ENCODE data around the gene LYSET.
A peak's percentile ranks its signal among the peaks of the same experiment; 100 is the strongest.
"Not testable (repeated sequence)": the region's sequence is repeated elsewhere in the genome, so short reads cannot be mapped to it uniquely, and the experiment has no call there.

LYSET gene

GRCh38 chr14:93184391-93185348 is at the start of gene LYSET, which contains the start of gene MOAP1:
Gene LYSET, plus strand, starts transcription at chr14:93185317. Its CDS starts 89 bp downstream, at chr14:93185406.
Gene MOAP1, minus strand, starts transcription at chr14:93184897. Its CDS starts 655 bp downstream, at chr14:93184242.
- DNase-seq = peak; percentile 92

DNA sequence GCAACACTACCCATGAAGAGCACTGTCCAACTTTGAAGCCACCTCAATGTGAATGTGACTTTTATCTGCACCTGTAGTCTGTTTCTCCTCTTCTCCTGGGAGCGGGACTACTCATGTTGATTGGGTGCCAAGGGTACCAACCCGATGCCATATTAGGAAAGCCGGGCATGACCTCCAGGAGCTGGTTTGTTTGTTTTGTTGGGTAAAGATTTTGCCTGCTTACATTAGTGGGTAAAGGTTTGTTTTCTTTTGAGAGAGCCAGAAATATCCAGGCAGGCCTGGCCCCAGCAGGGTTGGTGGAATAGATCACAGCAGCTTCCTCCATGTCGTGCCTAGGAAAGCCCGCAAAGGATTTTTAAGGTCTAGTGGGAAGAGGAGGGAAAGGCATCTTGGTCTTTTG is 49.7 kb upstream of the LYSET start:
- no peak for DNase-seq

DNA sequence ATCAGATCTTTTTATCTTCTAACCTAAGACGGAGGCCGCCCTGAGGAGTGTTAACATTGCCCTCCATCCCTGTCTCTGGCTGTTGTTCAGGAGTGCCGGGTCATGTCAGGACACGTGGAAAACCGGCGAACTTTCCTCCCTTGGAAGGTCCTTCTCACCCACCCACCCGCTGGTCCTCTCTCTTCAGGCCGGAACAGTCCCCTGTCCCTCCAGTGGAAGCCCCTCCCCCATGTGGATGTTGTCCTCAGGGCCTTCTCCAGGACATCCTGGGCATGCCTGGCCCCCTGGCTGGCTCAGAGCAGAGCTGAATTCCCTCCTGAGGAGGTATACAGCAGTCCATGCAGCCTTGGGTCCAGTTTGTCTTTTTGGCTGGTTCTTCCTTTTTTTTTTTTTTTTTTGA is 49.1 kb upstream of the LYSET start:
- DNase-seq = no peak

DNA sequence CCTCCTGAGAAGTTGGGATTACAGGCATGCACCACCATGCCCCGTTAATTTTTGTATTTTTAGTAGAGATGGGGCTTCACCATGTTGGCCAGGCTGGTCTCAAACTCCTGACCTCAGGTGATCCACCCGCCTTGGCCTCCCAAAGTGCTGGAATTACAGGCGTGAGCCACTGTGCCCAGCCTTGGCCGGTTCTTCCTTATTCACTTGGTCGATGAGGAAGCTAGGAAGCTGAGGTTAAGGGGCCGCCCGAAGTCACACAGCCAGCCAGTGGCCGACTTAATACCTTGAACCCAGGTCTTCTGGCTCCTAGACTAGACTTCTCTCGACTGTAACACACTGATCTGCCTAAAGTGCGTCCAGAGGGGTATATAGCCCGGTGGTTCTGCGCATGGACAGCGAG is 48.6 kb upstream of the LYSET start:
- not testable (repeated sequence) for DNase-seq

- DNase-seq = no peak
These were observed 47.3 kb upstream of the LYSET start for GRCh38 chr14:93137864-93138263.

DNA sequence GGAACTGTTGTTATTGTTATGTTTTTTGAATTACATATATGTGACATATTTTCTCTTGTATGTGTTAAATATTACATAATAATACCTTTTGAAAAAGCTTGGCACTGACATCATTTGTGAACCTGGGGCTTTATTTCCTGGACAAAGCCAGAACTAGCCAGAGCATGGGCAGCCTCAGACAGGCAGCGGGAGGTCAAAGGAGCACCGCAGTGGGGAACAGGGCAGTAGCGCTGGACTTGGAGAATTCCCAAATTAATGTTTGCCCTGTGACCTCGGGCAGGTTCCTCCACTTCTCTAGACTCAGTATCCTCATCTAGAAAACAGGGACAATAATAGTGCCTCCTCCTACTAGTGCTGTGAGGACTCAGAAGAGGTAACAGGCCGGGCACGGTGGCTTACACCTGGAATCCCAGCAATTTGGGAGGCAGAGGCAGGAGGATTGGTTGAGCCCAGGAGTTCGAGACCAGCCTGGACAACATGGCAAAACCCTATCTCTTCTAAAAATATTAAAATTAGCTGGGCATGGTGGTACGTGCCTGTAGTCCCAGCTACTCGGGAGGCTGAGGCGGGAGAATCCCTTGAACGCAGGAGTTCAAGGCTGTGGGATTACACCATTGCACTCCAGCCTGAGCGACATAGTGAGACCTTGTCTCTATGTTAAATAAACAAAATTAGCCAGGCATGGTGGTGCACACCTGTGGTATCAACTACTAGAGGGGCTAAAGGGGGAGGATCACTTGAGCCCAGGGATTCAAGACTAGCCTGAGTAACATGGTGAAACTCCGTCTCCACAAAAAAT is 42.1 kb upstream of the LYSET start:
- no peak for DNase-seq

DNA sequence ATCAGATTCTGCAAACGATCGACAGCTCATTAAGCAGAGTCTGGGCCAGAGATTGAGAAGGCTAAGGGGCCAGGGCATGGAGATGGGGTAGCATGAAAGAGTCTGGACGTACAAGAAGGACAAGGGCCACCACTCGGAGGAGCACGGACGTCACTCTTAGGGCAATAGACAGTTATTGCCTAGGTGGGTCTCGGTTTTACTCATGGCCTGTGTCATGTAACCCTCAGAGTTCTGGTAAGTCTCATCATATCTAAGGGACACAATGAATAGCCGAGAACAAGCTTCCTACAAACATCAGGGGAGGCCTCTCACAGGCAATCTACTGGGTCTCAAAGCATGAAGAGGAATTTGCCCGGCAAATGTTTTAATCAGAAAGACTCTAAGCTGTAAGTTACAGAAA is 39.0 kb upstream of the LYSET start:
- DNase-seq = no peak

GRCh38 chr14:93148979-93149378 is 36.1 kb upstream of the LYSET start:
- DNase-seq = no peak

DNA sequence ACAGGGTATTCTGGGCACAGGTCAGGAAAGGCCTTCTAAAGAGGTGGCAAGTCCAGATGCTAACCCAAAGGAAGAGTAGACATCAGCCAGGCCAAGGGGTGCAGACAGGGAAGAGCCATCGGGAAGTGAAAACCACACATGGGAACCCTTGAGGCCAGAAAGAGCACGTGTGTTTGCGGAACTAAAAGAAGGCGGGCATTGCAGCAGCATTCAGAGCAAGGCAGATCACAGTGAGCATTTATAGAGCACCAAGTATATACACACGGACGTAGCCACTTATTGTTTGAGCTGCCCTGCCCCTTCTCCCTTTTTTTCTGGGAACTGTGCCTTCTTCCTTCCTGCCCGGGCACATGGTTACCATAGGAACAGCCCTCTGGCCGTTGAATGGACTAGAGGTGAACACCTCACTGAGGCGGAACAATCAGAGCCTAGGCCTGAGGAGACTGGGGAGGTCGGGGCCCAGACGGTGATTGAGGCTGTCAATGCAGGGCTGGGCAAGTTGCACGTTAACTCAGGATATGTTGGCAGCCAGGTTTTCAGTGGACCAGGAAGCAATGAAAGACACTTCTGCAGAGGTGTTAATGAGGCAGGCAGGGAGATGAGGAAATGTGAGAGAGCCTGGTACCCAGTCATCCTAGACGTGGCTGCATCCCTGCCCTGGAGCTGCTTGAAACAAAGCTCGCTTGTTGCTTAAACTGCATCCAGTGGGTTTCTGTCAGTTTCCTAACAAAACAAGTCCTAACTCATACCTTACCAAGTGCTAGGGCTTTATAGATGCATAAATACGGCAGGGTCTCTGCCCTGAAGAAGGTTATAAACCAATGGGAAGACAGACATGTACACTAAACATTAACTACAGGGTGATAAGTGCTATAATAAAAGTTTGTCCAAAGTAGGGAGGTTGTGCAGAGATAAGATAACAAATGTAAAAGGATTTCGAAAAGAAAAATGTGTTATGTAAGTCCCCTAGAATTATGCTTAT is 34.6 kb upstream of the LYSET start:
- no peak for DNase-seq

DNA sequence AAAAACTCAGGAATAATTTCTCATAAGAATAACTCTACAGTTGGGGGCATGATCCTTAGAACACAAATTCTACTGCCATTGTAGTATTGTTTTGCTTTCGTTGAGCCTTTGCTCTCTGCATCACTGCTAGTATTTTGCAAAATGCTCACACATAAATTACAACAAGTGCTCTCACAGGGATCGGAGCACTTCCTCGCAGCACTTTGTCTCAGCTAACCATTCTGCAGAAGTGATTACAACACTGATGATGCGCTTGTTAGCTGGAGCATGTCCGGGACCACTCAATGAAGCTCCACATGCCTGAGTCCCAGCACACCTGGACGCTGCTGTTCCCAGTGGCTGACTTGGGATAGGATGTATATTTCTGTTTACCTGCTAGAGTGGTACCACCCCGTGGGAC is 32.0 kb upstream of the LYSET start:
- DNase-seq = no peak

DNA sequence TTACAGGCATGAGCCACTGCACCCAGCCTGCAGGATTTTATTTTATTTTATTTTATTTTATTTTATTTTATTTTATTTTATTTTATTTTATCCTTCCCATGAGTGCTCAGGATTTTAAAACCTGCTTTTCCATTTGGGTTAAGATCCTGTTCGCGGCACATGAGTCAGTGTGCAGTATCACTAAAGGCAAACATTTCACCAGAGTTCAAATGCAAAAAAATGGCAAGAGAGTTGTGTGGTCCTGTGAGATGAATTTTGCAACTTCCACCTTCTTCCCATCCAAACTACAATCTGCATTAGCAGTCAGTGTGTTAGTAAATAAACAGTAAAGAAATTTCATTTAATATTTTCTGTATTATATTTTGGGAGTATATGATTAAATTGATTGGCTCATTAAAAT is 29.4 kb upstream of the LYSET start:
- DNase-seq = no peak

DNA sequence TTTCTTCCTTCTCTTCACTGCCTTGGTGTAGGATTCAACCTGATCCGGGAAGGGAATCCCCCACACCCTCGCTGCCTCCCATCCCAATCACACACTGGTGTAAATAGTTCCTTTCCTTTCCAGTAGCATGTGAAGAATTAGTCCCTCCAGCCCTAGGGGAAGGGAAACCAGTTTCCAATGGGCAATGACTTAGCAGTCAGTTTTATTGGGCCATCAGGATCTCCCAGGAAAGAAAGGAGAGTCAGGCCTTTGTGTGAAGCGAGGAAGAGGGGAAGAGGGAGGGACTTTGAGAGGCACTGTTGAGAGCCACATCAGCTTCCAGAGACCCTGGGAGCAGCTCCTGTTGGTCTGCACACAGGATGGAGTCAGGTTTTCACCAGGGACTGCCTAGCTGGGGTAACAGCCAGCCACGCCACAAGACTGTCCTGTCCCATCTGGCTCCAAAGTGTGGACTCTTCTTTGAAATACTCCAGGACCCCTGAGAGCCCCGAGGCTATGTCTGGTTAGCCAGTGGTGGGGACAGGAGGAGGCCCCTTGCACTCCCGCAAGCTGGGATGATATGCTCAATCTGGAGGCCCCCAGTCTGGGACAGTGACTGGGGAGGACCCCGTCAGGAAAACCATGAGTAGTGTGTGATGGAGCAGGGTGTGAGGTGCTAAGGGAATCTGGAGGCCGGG is 28.3 kb upstream of the LYSET start:
- no peak for DNase-seq

GRCh38 chr14:93158349-93158748 is 26.8 kb upstream of the LYSET start:
- not testable (repeated sequence) for DNase-seq

DNA sequence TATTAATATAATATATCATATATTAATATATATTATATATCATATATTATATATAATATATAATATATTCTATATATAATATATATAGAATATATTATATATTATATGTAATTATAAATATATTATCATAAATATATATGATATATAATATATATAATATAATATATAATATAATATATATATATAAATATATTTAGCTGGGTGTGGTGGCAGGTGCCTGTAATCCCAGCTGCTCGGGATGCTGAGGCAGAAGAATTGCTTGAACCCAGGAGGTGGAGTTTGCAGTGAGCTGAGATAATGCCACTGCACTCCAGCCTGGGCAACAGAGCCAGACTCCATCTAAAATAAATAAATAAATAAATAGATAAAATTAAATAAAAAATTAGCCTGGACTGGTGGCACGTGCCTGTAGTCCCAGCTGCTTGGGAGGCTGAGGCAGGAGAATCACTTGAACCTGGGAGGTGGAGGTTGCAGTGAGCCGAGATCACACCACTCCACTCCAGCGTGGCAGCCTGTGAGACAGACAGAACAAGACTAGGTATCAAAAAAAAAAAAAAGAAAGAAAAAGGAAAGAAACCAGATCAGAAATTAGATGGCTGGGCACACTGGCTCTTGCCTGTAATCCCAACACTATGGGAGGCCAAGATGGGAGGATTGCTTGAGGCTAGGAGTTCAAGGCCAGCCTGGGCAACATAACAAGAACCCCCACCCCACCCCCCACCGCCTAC is 25.3 kb upstream of the LYSET start:
- DNase-seq = not testable (repeated sequence)

- DNase-seq = no peak
These were observed 24.7 kb upstream of the LYSET start for GRCh38 chr14:93160353-93160801.

DNA sequence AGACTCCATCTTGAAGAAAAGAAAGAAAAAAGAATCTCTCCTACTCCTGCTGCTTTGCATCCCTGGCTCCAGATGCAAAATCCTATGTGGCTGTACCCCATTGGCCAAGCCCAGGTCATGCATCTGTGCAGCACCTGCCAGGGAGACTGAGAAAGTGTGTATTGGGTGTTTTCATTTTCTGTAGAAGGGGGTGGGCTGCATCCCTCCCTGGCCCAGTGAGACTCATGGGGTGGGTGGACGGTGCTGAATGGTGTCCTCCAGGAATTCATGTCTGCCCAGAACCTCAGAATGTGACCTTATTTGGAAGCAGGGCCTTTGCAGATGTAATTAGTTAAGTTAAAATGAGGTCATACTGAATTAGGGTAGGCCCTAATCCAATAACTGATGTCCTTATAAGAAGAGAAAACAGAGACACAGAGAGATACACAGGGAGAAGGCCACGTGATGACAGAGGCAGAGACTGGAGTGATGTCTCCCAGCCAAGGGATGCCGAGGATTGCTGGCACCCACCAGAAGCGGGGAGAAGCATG is 23.6 kb upstream of the LYSET start:
- no peak for DNase-seq

DNA sequence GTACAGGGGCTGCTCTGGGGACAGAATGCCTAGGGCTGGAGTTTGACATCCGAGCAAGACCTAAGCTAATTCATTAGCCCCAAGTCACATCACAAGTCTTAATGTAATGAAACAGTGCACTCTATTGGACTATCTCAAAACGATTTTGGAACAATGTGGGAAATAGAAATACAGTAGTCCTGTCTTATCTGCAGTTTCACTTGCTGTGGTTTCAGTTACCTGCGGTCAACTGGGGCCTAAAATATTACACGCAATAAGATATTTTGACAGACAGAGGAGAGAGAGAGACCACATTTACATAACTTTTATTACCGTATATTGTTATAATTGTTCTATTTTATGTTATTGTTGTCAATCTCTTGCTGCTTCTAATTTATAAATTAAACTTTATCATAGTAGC is 21.6 kb upstream of the LYSET start:
- no peak for DNase-seq

DNA sequence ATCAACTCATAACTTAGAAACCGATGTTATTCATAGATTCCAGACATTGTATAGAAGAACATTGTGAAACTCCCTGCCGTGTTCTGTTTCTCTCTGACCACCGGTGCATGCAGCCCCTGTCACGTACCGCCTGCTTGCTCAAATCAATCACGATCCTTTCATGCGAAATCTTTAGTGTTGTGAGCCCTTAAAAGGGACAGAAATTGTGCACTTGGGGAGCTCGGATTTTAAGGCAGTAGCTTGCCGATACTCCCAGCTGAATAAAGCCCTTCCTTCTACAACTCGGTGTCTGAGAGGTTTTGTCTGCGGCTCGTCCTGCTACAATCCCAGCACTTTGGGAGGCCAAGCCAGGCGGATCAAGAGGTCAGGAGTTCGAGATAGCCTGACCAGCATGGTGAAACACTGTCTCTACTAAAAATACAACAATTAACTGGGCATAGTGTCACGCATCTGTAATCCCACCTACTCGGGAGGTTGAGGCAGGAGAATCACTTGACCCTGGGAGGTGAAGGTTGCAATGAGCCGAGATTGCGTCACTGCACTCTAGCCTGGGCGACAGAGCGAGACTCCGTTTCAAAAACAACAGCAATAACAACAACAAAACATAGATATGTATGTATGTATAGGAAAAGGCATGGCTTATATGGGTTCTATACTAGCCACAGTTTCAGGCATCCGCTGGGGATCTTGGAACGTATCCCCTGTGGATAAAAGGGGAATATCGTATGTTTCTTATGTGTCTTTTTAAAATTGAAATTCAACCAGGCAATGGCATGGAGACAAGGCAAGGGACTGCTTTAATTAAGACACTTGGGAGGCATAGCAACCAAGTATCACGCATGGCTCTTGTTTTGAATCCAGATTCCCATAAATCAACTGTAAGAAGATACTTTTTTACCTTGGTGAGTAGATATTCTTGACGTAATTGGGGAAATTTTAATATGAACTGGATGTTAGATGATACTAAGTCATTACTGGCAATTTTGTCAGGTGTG is 19.5 kb upstream of the LYSET start:
- not testable (repeated sequence) for DNase-seq

GRCh38 chr14:93168610-93169009 is 16.5 kb upstream of the LYSET start:
- DNase-seq = not testable (repeated sequence)

Data from CD4-positive, alpha-beta T cell treated with Interleukin-6 for 4 hours (primary cell).